HepG2 (cell line): ENCODE data around the gene FAM240A. TPM values are rescaled to one million over a fixed set of nuclear protein-coding genes. Genes with fewer than 3 reads are reported as not detected.
A peak's percentile ranks its signal among the peaks of the same experiment; 100 is the strongest.

Source experiments
- ATAC-seq: fragments of 200-7000 bp; cut with Tn5 transposase; 3 replicates; pipeline ENCODE4 v1.9.1; 2020; ENCODE audit warnings: mild to moderate bottlenecking, moderate library complexity
- BruUV-seq: library from RNA; stranded (reverse); fragments of 400-500 nt; replicated peaks from 2 replicates; lab custom pipeline; 2021; lab: Mats Ljungman, UMichigan
- CTCF ChIA-PET: fragments of 300-600 bp; formaldehyde crosslinking; extraction: SDS; loops from one replicate; lab custom pipeline; 2021; ENCODE audit warnings: low total read pairs, inconsistent platforms, low intra/inter-chr PET ratio; lab: Yijun Ruan, JAX
- POLR2A ChIA-PET: fragments of 350-600 bp; sonication (Branson Sonifier 250); formaldehyde crosslinking; loops from one replicate; lab custom pipeline; 2020; ENCODE audit warnings: antibody characterized with exemption, inconsistent platforms; lab: Yijun Ruan, JAX
- DNase-seq: peaks from one replicate; pipeline ENCODE4 v3.0.0-alpha.2; 2015; ENCODE audit warnings: low spot score
- FAIRE-seq: peaks from 3 replicates; lab custom pipeline; 2011; peaks lifted over from hg19 to GRCh38; lab: Jason Lieb, UNC
- H2AFZ ChIP-seq: one replicate; pipeline ENCODE4 v1.6.1; 2011; ENCODE audit warnings: low read length, inconsistent platforms
- H3K27ac ChIP-seq: fragments of 300-600 bp; 3 replicates; pipeline ENCODE4 v1.8.0; 2011; ENCODE audit warnings: mixed run types, mild to moderate bottlenecking, mixed read lengths, low read length, inconsistent platforms; ENCODE audit not compliant: insufficient read depth; ENCODE audit errors: extremely low read length
- H3K27me3 ChIP-seq, 2 experiments: fragments of 200-600 bp in 1 of 2; 2 replicates in 1 of 2; 3 replicates in 1 of 2; pipeline versions ENCODE4 v1.6.0 to v1.8.0; 2011; ENCODE audit warnings: low read length in 2 of 2, mild to moderate bottlenecking in 2 of 2, moderate library complexity in 2 of 2, inconsistent platforms in 1 of 2; ENCODE audit not compliant: insufficient read depth in 2 of 2, control insufficient read depth in 1 of 2
- H3K36me3 ChIP-seq, 2 experiments: fragments of 200-600 bp in 1 of 2; replicated peaks in 1 of 2; 2 replicates in 1 of 2; 3 replicates in 1 of 2; pipeline versions ENCODE4 v1.5.1 to v1.8.0; 2011; ENCODE audit warnings: low read length in 2 of 2, inconsistent platforms in 1 of 2; ENCODE audit not compliant: insufficient read depth in 2 of 2, control insufficient read depth in 1 of 2
- H3K4me1 ChIP-seq: 2 replicates; pipeline ENCODE4 v1.5.1; 2012; ENCODE audit warnings: low read length, inconsistent platforms; ENCODE audit not compliant: insufficient read depth
- H3K4me2 ChIP-seq: 2 replicates; pipeline ENCODE4 v1.6.0; 2011; ENCODE audit warnings: low read depth, low read length, inconsistent platforms
- H3K4me3 ChIP-seq, 3 experiments: fragments of 200-600 bp in 1 of 3; sonication (generic), shearing (Covaris generic) in 1 of 3; replicated peaks in 1 of 3; 2 replicates each; pipeline ENCODE4 v1.5.1; 2011 to 2016; ENCODE audit warnings: low read length in 3 of 3, inconsistent platforms in 2 of 3, low read depth in 2 of 3, mild to moderate bottlenecking in 2 of 3, control low read depth in 1 of 3, mixed read lengths in 1 of 3; ENCODE audit not compliant: insufficient read depth in 1 of 3
- H3K79me2 ChIP-seq: one replicate; pipeline ENCODE4 v1.6.1; 2011; ENCODE audit warnings: low read length, inconsistent platforms; ENCODE audit not compliant: insufficient read depth
- H3K9ac ChIP-seq: 2 replicates; pipeline ENCODE4 v1.6.0; 2011; ENCODE audit warnings: mild to moderate bottlenecking, low read depth, low read length, inconsistent platforms; ENCODE audit not compliant: insufficient read depth
- H3K9me3 ChIP-seq: 2 replicates; pipeline ENCODE4 v1.5.1; 2012; ENCODE audit warnings: mild to moderate bottlenecking, low read length
- H4K20me1 ChIP-seq: 2 replicates; pipeline ENCODE4 v1.6.0; 2011; ENCODE audit warnings: inconsistent platforms, mild to moderate bottlenecking, low read length, moderate library complexity; ENCODE audit not compliant: insufficient read depth
- RXRA ChIP-seq: sonication (generic); formaldehyde crosslinking; IDR thresholded peaks from 2 replicates; pipeline ENCODE4 v1.5.1; 2020; ENCODE audit warnings: missing genetic modification reagents
- RXRB ChIP-seq: IDR thresholded peaks from 2 replicates; pipeline ENCODE4 v1.6.1; 2016; ENCODE audit warnings: borderline replicate concordance, missing genetic modification reagents, missing compliant biosample characterization
- SMARCC2 ChIP-seq: fragments of 450-650 bp; IDR thresholded peaks from 2 replicates; pipeline ENCODE4 v1.6.1; 2017; ENCODE audit warnings: antibody characterized with exemption, mild to moderate bottlenecking
- STAG1 ChIP-seq: sonication (generic); formaldehyde crosslinking; IDR thresholded peaks from 2 replicates; pipeline ENCODE4 v1.4.0; 2020; ENCODE audit warnings: missing genetic modification reagents
- ZFP36 ChIP-seq: fragments of 150-350 bp; IDR thresholded peaks from 2 replicates; pipeline ENCODE4 v1.6.1; 2018; ENCODE audit warnings: borderline replicate concordance, low read length, low read depth; ENCODE audit not compliant: partially characterized antibody
- ZNF12 ChIP-seq: sonication (generic); formaldehyde crosslinking; IDR thresholded peaks from 2 replicates; pipeline ENCODE4 v1.5.0; 2020; ENCODE audit warnings: missing genetic modification reagents
- ZNF205 ChIP-seq: IDR thresholded peaks from 2 replicates; pipeline ENCODE4 v1.6.1; 2018; ENCODE audit warnings: missing biosample characterization, missing genetic modification reagents
- ZNF768 ChIP-seq: sonication (generic); formaldehyde crosslinking; IDR thresholded peaks from 2 replicates; pipeline ENCODE4 v1.4.0; 2020; ENCODE audit warnings: missing genetic modification reagents
- ZSCAN12 ChIP-seq: sonication (generic); formaldehyde crosslinking; IDR thresholded peaks from 2 replicates; pipeline ENCODE4 v1.9.0; 2021; ENCODE audit warnings: mild to moderate bottlenecking, missing genetic modification reagents
- WGBS: methylation state at CpG from one replicate; pipeline ENCODE4 v1.1.6; 2017; ENCODE audit warnings: low lambda C conversion rate; 5-methylcytosine and 5-hydroxymethylcytosine counted together
- in situ Hi-C: cut with HindIII; loops from 2 replicates; pipeline ENCODE4 v1.10.0; 2017; ENCODE audit warnings: low pct_unique_long_range_greater_than_20kb; ENCODE audit not compliant: extremely low pct_ligation_motif_present
- intact Hi-C: fragments of 100-400 bp; cut with micrococcal nuclease; formaldehyde crosslinking; loops from one replicate; pipeline ENCODE4 v1.10.0; 2022; ENCODE audit not compliant: unreplicated experiment
- polyA plus RNA-seq, 8 experiments: library from polyadenylated mRNA; depleted of rRNA in 3 of 8; stranded (reverse) in 7 of 8; unstranded in 1 of 8; fragments of >200 nt; fragmentation: Illumina TruSeq in 4 of 8; extraction: Trizol in 4 of 8; gene quantifications; 2 replicates each; pipeline versions ENCODE4 v1.2.1 to v1.2.3, GENCODE V29; 2011 to 2016; ENCODE audit warnings: low read depth in 4 of 8, missing spikeins in 1 of 8, mixed read lengths in 1 of 8; ENCODE audit not compliant: insufficient read depth in 1 of 8
- total RNA-seq, 5 experiments: library from RNA; depleted of rRNA; stranded (reverse); fragments of >200 nt; fragmentation: Illumina TruSeq; extraction: Trizol; gene quantifications; 2 replicates each; pipeline ENCODE4 v1.2.3, GENCODE V29; 2016; ENCODE audit warnings: low read depth in 1 of 5
- TF ChIP-seq, protein P1 (sequence below): sonication (generic); formaldehyde crosslinking; IDR thresholded peaks from 2 replicates; pipeline ENCODE4 v1.5.0; 2020; ENCODE audit warnings: mild to moderate bottlenecking, missing genetic modification reagents, moderate library complexity
- TF ChIP-seq, protein P2 (sequence below), 2 experiments: IDR thresholded peaks; 2 replicates each; pipeline ENCODE4 v1.6.1; 2011 to 2012; ENCODE audit warnings: low read length in 2 of 2, borderline replicate concordance in 1 of 2, low read depth in 1 of 2, mild to moderate bottlenecking in 1 of 2, moderate library complexity in 1 of 2
- TF ChIP-seq, protein P3 (sequence below): IDR thresholded peaks from 2 replicates; pipeline ENCODE4 v1.6.1; 2016; ENCODE audit warnings: low read depth, borderline replicate concordance

The FAM240A gene
- total and polyA plus RNA-seq, 2 of the 13 experiments (the other 11 are each of a cell fraction or from before 2014, with no cell fraction given) = not detected

DNA sequence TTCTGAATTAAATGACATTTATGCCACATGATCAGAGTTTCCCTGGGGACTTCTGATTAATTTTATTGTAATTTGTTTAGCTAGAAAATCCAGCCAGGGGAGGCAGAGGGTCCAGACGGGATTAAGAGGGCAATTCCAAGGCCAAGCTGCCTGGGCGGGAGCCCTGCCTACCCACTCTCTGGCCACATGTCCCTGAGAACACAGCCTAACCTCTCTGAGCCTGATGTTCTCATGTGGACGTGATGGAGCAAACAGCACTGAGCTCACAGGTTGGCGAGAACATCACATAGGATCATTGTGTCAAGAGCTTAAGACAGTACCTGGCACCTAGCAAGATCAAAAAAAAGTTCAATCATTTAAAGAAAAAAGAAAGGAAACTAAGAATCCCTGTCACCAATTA, 47.2 kb upstream of the FAM240A start:
- Histone ChIP-seq H2AFZ (no peak overlapping the region), H3K36me3 (no peaks in the 10 kb centered on the region), H3K27me3 (peaks cover 0 to 5% of the 10 kb centered on the region in 2 experiments; a peak in 3 of 5 replicates), H3K4me1 (peaks cover 13% of the 10 kb centered on the region), H3K9me3 (no peaks in the 10 kb centered on the region), H3K4me3 (peak overlapping the region in 1 of 3 experiments; percentile 78; a peak in 1 of 6 replicates), H3K79me2 (no peaks in the 10 kb centered on the region), H3K9ac (no peak overlapping the region), H3K4me2 (peak overlapping the region; percentile 93), H3K27ac (no peak overlapping the region), H4K20me1 (no peaks in the 10 kb centered on the region)
- ChIA-PET CTCF (interaction anchor here (0.6 kb wide), 1 partner anchor 66 kb away, joined by 3 read pairs; no protein-coding TSS in a partner anchor), POLR2A (interaction anchor here (1.8 to 2.0 kb wide), 2 partner anchors 18 to 21 kb away, joined by 4 to 8 read pairs; no protein-coding TSS in a partner anchor)
- 82% methylated on average over 2 of the region's 4 CpGs for WGBS
- BruUV-seq = no TSS peak
- TF ChIP-seq ZSCAN12 (CRISPR knock-in tag) (no peak), ZNF768 (CRISPR knock-in tag) (peak; percentile 67; the same call in 1 of the 2 replicates)
- no peak for DNase-seq
- ATAC-seq = no peak
- intact Hi-C loops (no loop called here), in situ Hi-C loops (no loop called here)
- FAIRE-seq = no peak

DNA sequence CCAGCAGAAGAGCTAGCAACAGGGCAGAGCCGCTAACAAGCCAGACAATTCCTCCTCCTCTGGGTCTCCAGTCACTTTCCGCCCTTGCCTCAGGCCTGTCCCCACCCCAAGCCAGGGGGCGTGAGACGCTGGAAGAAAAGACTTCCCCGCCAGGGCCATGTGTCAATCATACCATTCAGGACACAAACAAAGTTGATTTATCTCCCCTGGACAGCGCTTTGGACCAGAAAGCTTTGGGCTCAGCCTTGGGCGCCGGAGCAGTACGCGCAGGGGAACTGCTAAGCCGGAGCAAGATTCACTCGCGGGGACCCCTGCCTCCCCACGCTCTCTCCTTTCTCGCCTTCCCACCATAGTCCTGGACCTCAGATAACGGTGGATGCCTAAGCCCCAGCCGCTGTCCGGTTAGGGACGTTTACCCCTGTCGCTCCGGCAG, 46.7 kb upstream of the FAM240A start:
- CTCF ChIA-PET = interaction anchor here (0.6 kb wide), 1 partner anchor 65 kb away, joined by 3 read pairs; no protein-coding TSS in a partner anchor
- Histone ChIP-seq H3K4me1 (peaks cover 13% of the 10 kb centered on the region), H4K20me1 (no peaks in the 10 kb centered on the region), H3K9me3 (no peaks in the 10 kb centered on the region), H3K27me3 (peaks cover 0 to 5% of the 10 kb centered on the region in 2 experiments; a peak in 3 of 5 replicates), H3K4me3 (peak overlapping the region; percentile 58 to 78 (median 62); a peak in 5 of 6 replicates), H3K4me2 (peak overlapping the region; percentile 93), H3K36me3 (no peaks in the 10 kb centered on the region), H3K79me2 (no peaks in the 10 kb centered on the region), H3K9ac (peak overlapping the region; percentile 55), H3K27ac (peak overlapping the region; percentile 57), H2AFZ (peak overlapping the region; percentile 37)
- no TSS peak for BruUV-seq
- WGBS = 1% methylated on average over 16 of the region's 21 CpGs
- FAIRE-seq = peak; percentile 72
- peak; percentile 85 for ATAC-seq
- POLR2A ChIA-PET = interaction anchor here (1.8 to 2.0 kb wide), 2 partner anchors 18 to 21 kb away, joined by 4 to 8 read pairs; no protein-coding TSS in a partner anchor
- in situ Hi-C loops = no loop called here
- intact Hi-C loops = loop anchor here (1.0 kb wide), 1 partner anchor 9 kb away; no protein-coding TSS in a partner anchor
- peak; percentile 27 for DNase-seq
- TF ChIP-seq RXRA (CRISPR knock-in tag) = 0 out of 2 replicates have a peak, but pooled peaks have one; percentile 15
- no peak for TF ChIP-seq ZNF205 (CRISPR knock-in tag)
- TF ChIP-seq, protein P1, sequence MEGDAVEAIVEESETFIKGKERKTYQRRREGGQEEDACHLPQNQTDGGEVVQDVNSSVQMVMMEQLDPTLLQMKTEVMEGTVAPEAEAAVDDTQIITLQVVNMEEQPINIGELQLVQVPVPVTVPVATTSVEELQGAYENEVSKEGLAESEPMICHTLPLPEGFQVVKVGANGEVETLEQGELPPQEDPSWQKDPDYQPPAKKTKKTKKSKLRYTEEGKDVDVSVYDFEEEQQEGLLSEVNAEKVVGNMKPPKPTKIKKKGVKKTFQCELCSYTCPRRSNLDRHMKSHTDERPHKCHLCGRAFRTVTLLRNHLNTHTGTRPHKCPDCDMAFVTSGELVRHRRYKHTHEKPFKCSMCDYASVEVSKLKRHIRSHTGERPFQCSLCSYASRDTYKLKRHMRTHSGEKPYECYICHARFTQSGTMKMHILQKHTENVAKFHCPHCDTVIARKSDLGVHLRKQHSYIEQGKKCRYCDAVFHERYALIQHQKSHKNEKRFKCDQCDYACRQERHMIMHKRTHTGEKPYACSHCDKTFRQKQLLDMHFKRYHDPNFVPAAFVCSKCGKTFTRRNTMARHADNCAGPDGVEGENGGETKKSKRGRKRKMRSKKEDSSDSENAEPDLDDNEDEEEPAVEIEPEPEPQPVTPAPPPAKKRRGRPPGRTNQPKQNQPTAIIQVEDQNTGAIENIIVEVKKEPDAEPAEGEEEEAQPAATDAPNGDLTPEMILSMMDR = peak; percentile 59
- no peak for TF ChIP-seq ZNF12 (CRISPR knock-in tag)
- no peak for TF ChIP-seq ZFP36
- TF ChIP-seq, protein P2, sequence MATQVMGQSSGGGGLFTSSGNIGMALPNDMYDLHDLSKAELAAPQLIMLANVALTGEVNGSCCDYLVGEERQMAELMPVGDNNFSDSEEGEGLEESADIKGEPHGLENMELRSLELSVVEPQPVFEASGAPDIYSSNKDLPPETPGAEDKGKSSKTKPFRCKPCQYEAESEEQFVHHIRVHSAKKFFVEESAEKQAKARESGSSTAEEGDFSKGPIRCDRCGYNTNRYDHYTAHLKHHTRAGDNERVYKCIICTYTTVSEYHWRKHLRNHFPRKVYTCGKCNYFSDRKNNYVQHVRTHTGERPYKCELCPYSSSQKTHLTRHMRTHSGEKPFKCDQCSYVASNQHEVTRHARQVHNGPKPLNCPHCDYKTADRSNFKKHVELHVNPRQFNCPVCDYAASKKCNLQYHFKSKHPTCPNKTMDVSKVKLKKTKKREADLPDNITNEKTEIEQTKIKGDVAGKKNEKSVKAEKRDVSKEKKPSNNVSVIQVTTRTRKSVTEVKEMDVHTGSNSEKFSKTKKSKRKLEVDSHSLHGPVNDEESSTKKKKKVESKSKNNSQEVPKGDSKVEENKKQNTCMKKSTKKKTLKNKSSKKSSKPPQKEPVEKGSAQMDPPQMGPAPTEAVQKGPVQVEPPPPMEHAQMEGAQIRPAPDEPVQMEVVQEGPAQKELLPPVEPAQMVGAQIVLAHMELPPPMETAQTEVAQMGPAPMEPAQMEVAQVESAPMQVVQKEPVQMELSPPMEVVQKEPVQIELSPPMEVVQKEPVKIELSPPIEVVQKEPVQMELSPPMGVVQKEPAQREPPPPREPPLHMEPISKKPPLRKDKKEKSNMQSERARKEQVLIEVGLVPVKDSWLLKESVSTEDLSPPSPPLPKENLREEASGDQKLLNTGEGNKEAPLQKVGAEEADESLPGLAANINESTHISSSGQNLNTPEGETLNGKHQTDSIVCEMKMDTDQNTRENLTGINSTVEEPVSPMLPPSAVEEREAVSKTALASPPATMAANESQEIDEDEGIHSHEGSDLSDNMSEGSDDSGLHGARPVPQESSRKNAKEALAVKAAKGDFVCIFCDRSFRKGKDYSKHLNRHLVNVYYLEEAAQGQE (IDR thresholded peaks at IDR 0.05; ENCODE audit: borderline replicate concordance in 1 of 2, low read depth in 1 of 2, low read length in 2 of 2) = no peak
- peak; percentile 29; the same call in 1 of the 2 replicates for TF ChIP-seq STAG1 (CRISPR knock-in tag)
- TF ChIP-seq RXRB (CRISPR knock-in tag) = 0 out of 2 replicates have a peak, but pooled peaks have one; percentile 25
- TF ChIP-seq SMARCC2 = no peak
- TF ChIP-seq, protein P3, sequence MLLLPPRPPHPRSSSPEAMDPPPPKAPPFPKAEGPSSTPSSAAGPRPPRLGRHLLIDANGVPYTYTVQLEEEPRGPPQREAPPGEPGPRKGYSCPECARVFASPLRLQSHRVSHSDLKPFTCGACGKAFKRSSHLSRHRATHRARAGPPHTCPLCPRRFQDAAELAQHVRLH (CRISPR knock-in tag) = no peak
